SKM-1 (cell line): Measurements from ENCODE around the gene SCUBE1.

Source experiments
- DNase-seq: peaks from one replicate; lab custom pipeline; 2025; ENCODE audit not compliant: unreplicated experiment; lab: John Stamatoyannopoulos, UW

The SCUBE1 gene

GRCh38 chr22:43220625-43221380, 122.4 kb downstream of the SCUBE1 start:
- DNase-seq = no peak

- no peak for DNase-seq
These were observed 124.4 kb downstream of the SCUBE1 start for GRCh38 chr22:43218786-43219185.

DNA sequence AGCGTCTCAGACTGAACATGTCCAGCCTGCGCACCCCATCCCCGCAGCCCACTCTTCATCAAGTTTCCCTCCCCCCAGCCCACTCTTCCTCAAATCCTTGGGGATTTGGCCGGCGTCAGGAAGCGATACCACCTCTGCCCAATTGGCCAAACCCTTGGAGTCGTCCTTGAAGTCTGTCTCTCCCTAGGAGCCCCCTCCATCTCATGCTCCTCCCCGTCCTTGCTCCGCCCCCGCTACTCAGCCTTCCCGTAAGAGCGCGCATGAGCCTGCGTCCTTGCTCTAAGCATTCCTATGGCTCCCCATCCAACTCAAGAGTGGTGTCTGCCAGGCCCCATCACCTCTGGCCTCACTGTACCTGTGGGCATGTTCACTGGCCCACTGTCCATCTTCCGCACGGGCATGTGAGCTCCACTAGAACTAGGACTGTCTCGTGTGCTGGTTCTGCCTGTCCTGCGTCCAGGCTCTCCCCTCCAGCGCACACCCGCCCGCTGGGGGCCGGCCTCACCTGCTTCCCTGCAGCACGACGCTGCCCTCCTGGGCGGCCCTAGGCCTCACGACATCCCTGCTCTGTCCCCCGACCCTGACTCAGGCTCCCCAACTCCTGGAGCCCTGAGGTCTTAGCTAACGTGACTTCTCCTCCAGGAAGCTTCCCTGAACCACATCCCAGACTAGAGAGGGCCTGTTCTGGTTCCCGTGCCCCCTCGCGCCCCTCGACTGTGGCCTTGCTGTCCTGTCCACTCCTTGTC, 125.7 kb downstream of the SCUBE1 start:
- DNase-seq = no peak

DNA sequence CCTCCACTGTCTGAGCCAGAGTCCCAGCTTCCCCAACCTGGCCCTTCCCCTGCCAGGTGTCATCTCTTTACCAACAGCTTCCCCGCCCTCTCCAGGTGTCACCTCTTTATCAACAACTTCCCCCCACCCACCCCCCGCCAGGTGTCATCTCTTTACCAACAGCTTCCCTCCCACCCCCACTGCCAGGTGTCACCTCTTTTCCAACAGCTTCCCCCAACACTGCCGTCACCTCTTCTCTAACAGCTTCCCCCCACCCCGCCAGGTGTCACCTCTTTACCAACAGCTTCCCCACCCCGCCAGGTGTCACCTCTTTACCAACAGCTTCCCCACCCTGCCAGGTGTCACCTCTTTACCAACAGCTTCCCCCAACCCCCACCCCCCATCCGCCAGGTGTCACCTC, 126.4 kb downstream of the SCUBE1 start:
- DNase-seq = no peak

- no peak for DNase-seq
These were observed 129.2 kb downstream of the SCUBE1 start for GRCh38 chr22:43213962-43214361.

DNA sequence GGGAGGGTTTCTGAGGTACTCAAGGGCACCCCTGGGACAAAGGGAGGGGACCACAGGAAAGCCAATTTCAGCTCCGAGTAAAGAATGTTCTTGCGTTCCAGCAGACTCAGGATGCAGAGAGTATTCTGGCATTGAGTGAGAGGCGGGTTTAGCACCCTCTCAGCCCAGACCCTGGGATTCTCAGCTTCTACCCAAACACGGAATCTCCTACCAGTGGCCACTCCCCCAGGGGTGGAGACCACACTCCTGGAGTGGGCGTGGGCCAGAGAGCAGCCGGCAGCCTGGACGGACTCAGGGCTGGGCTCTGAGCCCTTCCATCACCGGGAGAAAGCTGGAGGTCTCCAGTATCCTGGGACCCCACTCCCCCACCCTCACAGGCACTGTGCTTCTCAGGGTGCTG, 130.1 kb downstream of the SCUBE1 start:
- no peak for DNase-seq

GRCh38 chr22:43212434-43212952, 130.7 kb downstream of the SCUBE1 start:
- no peak for DNase-seq

DNA sequence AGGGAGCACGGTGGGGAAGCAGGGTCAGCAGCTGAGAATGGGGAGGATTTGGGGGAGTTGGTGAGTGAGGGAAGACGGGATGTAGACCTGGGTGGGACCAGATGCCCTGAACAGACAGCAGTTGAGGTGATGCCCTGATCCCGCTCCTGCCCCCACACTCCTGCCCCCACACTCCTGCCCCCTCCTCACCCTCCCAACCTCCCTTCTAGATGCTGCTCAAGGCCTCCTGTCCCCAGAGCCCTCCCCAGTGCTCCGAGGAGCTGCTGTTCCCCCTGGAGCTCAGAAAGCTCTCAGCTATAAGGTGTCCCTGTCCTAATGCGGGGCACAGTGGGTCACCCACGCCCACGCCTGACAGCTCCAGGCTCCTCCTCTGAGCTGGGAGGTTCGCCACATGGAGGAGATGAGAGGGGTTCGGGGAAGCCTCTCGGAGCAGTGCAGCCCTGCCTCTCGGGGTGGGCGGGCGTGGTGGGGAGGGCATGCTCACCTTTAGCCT, 131.2 kb downstream of the SCUBE1 start:
- DNase-seq = no peak

DNA sequence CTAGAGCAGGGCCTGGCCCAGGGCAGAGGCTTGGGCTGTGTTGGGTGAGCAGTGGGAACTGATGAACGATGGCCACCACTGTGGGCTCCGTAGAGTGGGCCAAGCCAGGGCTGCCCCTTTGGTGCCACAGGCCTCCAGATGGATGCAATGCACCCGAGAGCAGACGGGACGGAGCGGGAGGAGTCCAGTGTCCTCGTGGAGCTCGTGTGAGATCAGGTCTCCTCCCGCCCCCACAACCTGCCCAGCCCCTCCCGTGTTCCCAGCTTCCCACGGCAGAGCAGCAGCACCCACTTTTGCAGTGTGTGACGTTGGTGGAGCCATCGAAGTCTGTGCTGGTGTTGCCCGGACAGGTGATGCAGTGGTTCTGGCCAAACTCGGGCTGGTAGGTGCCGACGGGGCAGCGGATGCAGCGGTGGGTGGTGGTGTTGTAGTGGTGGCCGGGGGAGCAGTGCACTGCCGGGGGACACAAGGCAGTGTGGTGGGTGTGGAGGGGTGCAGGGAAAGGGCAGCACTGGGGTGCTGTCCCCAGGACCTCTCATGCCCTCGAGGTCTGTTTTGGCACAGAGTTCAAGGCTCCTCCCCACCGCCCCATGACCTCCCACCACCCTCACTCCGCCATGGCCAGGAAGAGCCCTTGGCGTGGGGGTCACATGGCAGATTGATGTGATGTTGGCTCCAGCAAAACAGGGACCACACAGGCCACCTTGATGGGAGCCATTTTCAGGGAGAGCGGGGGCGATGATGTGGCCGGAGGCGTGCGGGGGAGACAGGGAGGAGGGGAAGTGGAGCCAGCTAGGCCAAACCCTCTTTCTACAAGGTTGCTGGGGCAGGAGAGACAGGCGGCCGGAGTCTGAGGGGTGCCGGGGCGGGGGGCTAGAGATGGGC, 132.3 kb downstream of the SCUBE1 start:
- no peak for DNase-seq

- no peak for DNase-seq
These were observed 133.2 kb downstream of the SCUBE1 start for GRCh38 chr22:43209971-43210370.

- no peak for DNase-seq
These were observed 133.7 kb downstream of the SCUBE1 start for GRCh38 chr22:43209523-43209890.

GRCh38 chr22:43208703-43209522, 134.3 kb downstream of the SCUBE1 start:
- DNase-seq = no peak

GRCh38 chr22:43207849-43208702, 135.1 kb downstream of the SCUBE1 start:
- DNase-seq = no peak

- DNase-seq = no peak
These were observed 135.8 kb downstream of the SCUBE1 start for GRCh38 chr22:43207386-43207785.

- DNase-seq = no peak
These were observed 136.5 kb downstream of the SCUBE1 start for GRCh38 chr22:43206509-43207161.

- DNase-seq = no peak
These were observed 137.2 kb downstream of the SCUBE1 start for GRCh38 chr22:43205748-43206508.

GRCh38 chr22:43205261-43205691, 137.9 kb downstream of the SCUBE1 start:
- no peak for DNase-seq

- no peak for DNase-seq
These were observed 139.6 kb downstream of the SCUBE1 start for GRCh38 chr22:43203471-43203981.
